ENCODE data around the gene PDZD2. TPM values are rescaled to one million over a fixed set of nuclear protein-coding genes. Genes with fewer than 3 reads are reported as not detected.

PDZD2 gene
- total and polyA plus RNA-seq, 2 donors (not counting 3 experiments of a cell fraction or from before 2014, with no cell fraction given) = 0.66 to 6.9 TPM

GRCh38 chr5:32153723-32154122 is 514.8 kb downstream of the PDZD2 start:
- no TSS peak for BruUV-seq (replicated peaks)
- ChIA-PET CTCF (interaction anchor here (1.8 kb wide), 1 partner anchor 9 kb away, joined by 3 read pairs; no protein-coding TSS in a partner anchor), POLR2A (no interaction called here)
- dilution Hi-C loops (cut with MboI; ENCODE audit: extremely low pct_ligation_motif_present, low sequenced_read_pairs) (no loop called here), intact Hi-C loops (cut with micrococcal nuclease) (no loop called here)
- H3K9ac ChIP-seq (replicated peaks; ENCODE audit: extremely low read depth, insufficient read depth, low read length) = no peak overlapping the region
- DNase-seq (ENCODE audit: low read depth, low spot score) (peak; percentile 88), FAIRE-seq (peak; percentile 79)
- peaks cover 20% of the 10 kb centered on the region for H4K20me1 ChIP-seq (replicated peaks; ENCODE audit: control insufficient read depth, extremely low read depth, insufficient read depth, low read length)
- peak overlapping the region; percentile 34 for H3K4me2 ChIP-seq (ENCODE audit: insufficient read depth, low read length)
- no peak for TF ChIP-seq POLR2AphosphoS5 (IDR thresholded peaks at IDR 0.05; ENCODE audit: insufficient read depth, low read depth, low read length)
- no peak for TF ChIP-seq JUN (IDR thresholded peaks at IDR 0.05; ENCODE audit: borderline replicate concordance, insufficient read depth, insufficient read length, low read depth)
- H3K27ac ChIP-seq (ENCODE audit: insufficient read depth, low read depth, low read length) = peak overlapping the region; percentile 5
- no peaks in the 10 kb centered on the region for H3K27me3 ChIP-seq (ENCODE audit: control insufficient read depth in 2 of 2, insufficient read depth in 2 of 2, low read length in 2 of 2)
- peaks cover 10% of the 10 kb centered on the region for H3K4me1 ChIP-seq (ENCODE audit: control insufficient read depth, extremely low read depth, insufficient read depth, low read length)
- H3K4me3 ChIP-seq (replicated peaks in 1 of 3; ENCODE audit: insufficient read depth in 1 of 3, low read depth in 1 of 3, low read length in 3 of 3) = no peak overlapping the region
- no peak overlapping the region for H2AFZ ChIP-seq (ENCODE audit: low read depth, low read length)
- H3K9me1 ChIP-seq (replicated peaks; ENCODE audit: control insufficient read depth, extremely low read depth, insufficient read depth, low read length) = no peaks in the 10 kb centered on the region
- H3K36me3 ChIP-seq (ENCODE audit: control insufficient read depth in 2 of 2, extremely low read depth in 1 of 2, insufficient read depth in 2 of 2, low read length in 2 of 2) = peaks cover 0 to 4% of the 10 kb centered on the region in 2 experiments
- H3K79me2 ChIP-seq (ENCODE audit: control insufficient read depth, insufficient read depth, low read length) = peaks cover 98% of the 10 kb centered on the region
- H3K9me3 ChIP-seq (replicated peaks; ENCODE audit: control insufficient read depth, insufficient read depth, low read length) = no peaks in the 10 kb centered on the region

- no peak overlapping the region for H3K27ac ChIP-seq (ENCODE audit: insufficient read depth, low read depth, low read length)
- no peak overlapping the region for H3K4me3 ChIP-seq (replicated peaks in 1 of 3; ENCODE audit: insufficient read depth in 1 of 3, low read depth in 1 of 3, low read length in 3 of 3)
- H3K9me3 ChIP-seq (replicated peaks; ENCODE audit: control insufficient read depth, insufficient read depth, low read length) = no peaks in the 10 kb centered on the region
- POLR2A ChIA-PET = interaction anchor here (0.6 to 0.7 kb wide), 2 partner anchors 48 to 120 kb away, joined by 3 to 10 read pairs; no protein-coding TSS in a partner anchor
- H3K36me3 ChIP-seq (ENCODE audit: control insufficient read depth in 2 of 2, extremely low read depth in 1 of 2, insufficient read depth in 2 of 2, low read length in 2 of 2) = peaks cover 0 to 4% of the 10 kb centered on the region in 2 experiments
- no TSS peak for BruUV-seq (replicated peaks)
- H2AFZ ChIP-seq (ENCODE audit: low read depth, low read length) = no peak overlapping the region
- intact Hi-C loops (cut with micrococcal nuclease) = no loop called here
- no peaks in the 10 kb centered on the region for H3K9me1 ChIP-seq (replicated peaks; ENCODE audit: control insufficient read depth, extremely low read depth, insufficient read depth, low read length)
- CTCF ChIA-PET = interaction anchor here (1.7 kb wide), 2 partner anchors 9 to 18 kb away, joined by 3 to 6 read pairs; no protein-coding TSS in a partner anchor
- H3K27me3 ChIP-seq (ENCODE audit: control insufficient read depth in 2 of 2, insufficient read depth in 2 of 2, low read length in 2 of 2) = no peaks in the 10 kb centered on the region
- H3K79me2 ChIP-seq (ENCODE audit: control insufficient read depth, insufficient read depth, low read length) = peaks cover 98% of the 10 kb centered on the region
- no peak for DNase-seq (ENCODE audit: low read depth, low spot score)
- dilution Hi-C loops (cut with MboI; ENCODE audit: extremely low pct_ligation_motif_present, low sequenced_read_pairs) = no loop called here
- H4K20me1 ChIP-seq (replicated peaks; ENCODE audit: control insufficient read depth, extremely low read depth, insufficient read depth, low read length) = peaks cover 20% of the 10 kb centered on the region
- no peak for TF ChIP-seq EZH2 (IDR thresholded peaks at IDR 0.05; ENCODE audit: borderline replicate concordance, low read depth, low read length, severe bottlenecking)
- TF ChIP-seq, protein P1, sequence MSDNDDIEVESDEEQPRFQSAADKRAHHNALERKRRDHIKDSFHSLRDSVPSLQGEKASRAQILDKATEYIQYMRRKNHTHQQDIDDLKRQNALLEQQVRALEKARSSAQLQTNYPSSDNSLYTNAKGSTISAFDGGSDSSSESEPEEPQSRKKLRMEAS (IDR thresholded peaks at IDR 0.05; ENCODE audit: insufficient read depth, insufficient read length) = no peak
- TF ChIP-seq MYC (IDR thresholded peaks at IDR 0.05; ENCODE audit: low read depth, low read length) = no peak
- TF ChIP-seq JUN (IDR thresholded peaks at IDR 0.05; ENCODE audit: borderline replicate concordance, insufficient read depth, insufficient read length, low read depth) = no peak
- TF ChIP-seq, protein P2, sequence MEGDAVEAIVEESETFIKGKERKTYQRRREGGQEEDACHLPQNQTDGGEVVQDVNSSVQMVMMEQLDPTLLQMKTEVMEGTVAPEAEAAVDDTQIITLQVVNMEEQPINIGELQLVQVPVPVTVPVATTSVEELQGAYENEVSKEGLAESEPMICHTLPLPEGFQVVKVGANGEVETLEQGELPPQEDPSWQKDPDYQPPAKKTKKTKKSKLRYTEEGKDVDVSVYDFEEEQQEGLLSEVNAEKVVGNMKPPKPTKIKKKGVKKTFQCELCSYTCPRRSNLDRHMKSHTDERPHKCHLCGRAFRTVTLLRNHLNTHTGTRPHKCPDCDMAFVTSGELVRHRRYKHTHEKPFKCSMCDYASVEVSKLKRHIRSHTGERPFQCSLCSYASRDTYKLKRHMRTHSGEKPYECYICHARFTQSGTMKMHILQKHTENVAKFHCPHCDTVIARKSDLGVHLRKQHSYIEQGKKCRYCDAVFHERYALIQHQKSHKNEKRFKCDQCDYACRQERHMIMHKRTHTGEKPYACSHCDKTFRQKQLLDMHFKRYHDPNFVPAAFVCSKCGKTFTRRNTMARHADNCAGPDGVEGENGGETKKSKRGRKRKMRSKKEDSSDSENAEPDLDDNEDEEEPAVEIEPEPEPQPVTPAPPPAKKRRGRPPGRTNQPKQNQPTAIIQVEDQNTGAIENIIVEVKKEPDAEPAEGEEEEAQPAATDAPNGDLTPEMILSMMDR (IDR thresholded peaks at IDR 0.05; ENCODE audit: extremely low read depth in 1 of 2, insufficient read depth in 1 of 2, low read depth in 1 of 2, low read length in 2 of 2) = no peak
- no peak for TF ChIP-seq FOS (IDR thresholded peaks at IDR 0.05; ENCODE audit: borderline replicate concordance, insufficient read depth, low read length)
- TF ChIP-seq GATA2 (IDR thresholded peaks at IDR 0.05; ENCODE audit: insufficient read depth, insufficient read length, low read depth, low read length) = no peak
- no peak for TF ChIP-seq POLR2A (IDR thresholded peaks at IDR 0.05; ENCODE audit: low read depth, low read length)
- TF ChIP-seq POLR2AphosphoS5 (IDR thresholded peaks at IDR 0.05; ENCODE audit: insufficient read depth, low read depth, low read length) = no peak
- H3K4me2 ChIP-seq (ENCODE audit: insufficient read depth, low read length) = no peak overlapping the region
- H3K4me1 ChIP-seq (ENCODE audit: control insufficient read depth, extremely low read depth, insufficient read depth, low read length) = peaks cover 10% of the 10 kb centered on the region
- no peak overlapping the region for H3K9ac ChIP-seq (replicated peaks; ENCODE audit: extremely low read depth, insufficient read depth, low read length)
- FAIRE-seq = no peak
Measured at GRCh38 chr5:32155211-32155610, 516.3 kb downstream of the PDZD2 start.

All from endothelial cell of umbilical vein (primary cell).